COR-L47 (cell line): Measurements from ENCODE around the gene GPX4.

ENCODE experiments used
- DNase-seq: peaks from one replicate; lab custom pipeline; 2025; lab: John Stamatoyannopoulos, UW

The GPX4 gene

GRCh38 chr19:1084024-1084868 lies 19.5 kb upstream of the GPX4 start:
- no peak for DNase-seq

GRCh38 chr19:1085053-1085658 lies 18.6 kb upstream of the GPX4 start:
- no peak for DNase-seq

- no peak for DNase-seq
Measured at GRCh38 chr19:1085676-1086442, 17.9 kb upstream of the GPX4 start.

GRCh38 chr19:1086613-1087012 lies 17.2 kb upstream of the GPX4 start:
- no peak for DNase-seq

GRCh38 chr19:1087813-1088415 lies 15.9 kb upstream of the GPX4 start:
- no peak for DNase-seq

- no peak for DNase-seq
Measured at GRCh38 chr19:1088416-1089010, 15.3 kb upstream of the GPX4 start.

DNA sequence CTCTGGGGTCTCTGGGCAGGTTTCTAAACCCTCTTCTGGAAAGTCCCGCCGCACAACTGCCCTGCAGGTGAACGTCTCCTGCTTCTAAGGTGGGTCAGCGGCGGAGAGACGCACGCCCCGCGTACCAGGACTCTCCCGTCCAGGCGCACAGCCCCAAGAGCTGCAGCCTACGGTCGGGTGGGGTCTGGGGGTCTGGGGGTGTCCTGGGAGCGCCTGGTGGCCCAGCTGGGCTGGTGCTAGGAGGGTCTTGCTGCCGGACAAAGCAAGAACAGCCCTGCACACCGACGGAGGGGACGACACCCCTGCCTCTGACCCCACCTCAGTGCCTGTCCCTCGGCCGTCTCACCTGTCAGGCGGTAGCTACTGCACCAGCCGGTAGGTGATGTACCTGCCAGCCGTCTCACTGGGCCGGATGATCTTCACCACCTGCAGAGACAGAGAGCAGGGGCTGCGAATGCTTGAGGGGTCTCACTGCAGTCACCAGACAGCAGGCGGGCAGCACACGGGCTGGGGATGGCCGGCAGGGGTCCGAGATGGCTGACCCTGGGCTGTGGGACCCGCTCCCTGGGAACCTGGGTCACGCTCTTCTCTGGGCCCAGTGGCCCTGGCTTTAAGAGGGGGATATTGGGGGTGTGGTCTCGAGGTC lies 14.5 kb upstream of the GPX4 start:
- no peak for DNase-seq

DNA sequence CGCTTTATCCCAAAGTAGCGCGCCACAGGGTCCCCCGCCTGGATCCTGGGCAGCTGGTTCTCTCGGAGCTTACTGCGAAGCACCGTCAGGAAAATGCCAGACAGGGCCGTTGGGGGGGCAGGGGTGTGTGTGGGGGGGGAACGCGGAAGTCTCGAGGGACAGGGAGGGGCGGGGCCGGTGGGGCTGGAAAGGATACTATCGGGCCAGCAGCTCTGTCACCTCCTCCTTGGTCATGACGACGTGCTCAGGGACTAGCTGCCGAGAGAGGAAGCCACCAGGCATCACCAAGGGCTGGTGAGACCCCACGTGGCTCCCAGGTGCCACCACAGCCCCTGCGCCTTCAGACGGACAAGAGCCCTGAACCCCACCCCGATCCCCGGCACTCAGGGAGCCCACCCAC lies 13.9 kb upstream of the GPX4 start:
- DNase-seq = no peak

GRCh38 chr19:1090731-1091543 lies 12.9 kb upstream of the GPX4 start:
- no peak for DNase-seq

DNA sequence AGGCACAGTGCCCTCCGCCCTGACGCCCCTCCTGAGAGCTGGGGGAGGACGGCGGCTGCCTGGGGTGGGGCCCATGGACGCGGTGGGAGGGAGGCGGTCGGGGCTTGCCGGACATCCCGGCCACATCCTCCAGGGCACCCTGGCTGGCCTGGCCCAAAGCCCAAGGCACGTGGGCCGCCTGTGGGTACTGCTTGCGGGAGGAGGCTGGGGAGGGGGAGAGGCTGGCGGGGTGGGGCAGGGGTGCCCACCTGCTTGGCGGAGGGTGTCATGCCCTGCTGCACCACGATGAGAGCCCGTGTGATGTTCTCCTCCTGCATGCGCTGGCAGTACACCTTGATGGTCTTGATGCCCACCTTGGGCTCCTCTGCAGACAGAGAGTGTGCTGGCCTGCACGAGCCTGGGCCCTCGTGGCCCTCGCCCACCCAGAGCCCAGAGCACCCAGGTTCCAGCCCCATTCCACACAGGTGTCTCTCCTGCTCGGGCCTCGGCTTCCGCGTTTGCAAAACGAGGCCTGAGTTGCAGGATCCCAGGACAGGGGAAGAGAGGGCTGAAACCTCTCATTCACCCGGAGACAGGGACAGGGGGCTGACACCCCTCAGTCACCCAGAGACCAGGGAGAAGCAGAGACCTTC lies 12.1 kb upstream of the GPX4 start:
- no peak for DNase-seq

DNA sequence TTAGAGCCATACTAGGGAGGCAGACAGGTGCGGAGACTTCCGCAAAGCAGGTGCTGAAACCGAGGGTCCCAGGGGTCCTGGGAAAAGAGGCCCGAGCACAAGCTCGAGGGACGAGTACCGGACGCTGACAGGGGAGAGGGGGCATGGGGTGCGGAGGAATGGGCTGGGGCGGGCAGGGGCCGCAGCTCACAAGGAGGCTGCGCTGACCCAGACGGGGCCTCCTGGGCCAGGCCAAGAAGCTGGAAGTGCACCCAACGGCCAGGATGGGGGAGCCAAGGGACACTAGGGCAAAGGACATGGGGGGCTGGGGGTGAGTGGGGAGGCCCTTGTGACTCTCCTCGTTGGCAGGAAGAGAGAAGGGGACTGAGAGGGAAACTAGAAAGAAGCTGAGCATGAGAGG lies 10.5 kb upstream of the GPX4 start:
- DNase-seq = no peak

DNA sequence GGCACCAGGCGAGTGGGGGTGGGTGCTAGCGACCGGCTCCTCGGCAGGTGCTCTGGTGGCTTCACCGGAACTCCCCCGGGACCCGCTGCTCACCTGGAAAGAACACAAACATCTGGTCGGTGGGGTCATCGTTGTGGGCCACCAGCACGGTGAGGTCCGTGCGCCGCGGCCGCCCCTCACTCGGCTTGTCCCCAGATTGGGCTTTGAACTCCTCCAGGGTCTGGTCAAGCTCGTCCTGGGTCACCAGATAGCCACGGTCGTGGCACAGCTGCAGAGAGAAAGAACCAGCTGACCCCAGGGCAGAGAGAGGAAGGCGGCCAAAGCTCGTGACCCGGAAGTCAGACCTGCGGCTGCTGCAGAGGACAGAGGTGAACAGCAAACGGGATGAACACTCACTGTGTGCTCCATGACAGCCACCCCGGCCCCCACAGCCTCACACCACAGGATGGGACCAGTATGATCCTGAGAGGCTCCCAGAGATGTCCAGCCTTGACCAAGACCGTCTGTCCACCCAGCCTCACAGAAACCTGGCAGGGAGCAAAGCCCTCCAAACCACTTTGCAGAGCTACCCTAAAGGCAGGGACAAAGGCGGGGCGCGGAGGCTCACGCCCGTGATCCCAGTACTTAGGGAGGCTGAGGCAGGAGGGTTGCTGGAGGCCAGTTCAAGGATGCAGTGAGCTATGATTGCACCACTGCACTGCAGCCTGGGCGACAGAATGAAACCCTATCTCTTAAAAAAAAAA lies 9.8 kb upstream of the GPX4 start:
- no peak for DNase-seq

DNA sequence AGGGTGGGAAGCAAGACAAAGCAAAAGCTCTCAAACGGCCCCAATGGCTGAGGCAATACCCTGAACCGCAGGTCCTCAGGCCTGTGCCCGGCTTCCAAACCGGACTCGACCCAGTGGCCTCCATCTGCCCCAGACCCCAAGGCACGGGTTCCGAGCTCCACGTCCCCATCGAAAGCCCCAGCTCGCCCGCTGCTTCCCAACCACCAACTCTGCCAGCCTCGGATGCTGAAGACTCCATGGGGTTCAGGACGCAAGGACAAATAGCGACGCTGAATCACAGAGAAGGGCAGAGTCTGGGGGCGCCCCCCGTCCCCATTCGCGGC lies 9.2 kb upstream of the GPX4 start:
- no peak for DNase-seq

DNA sequence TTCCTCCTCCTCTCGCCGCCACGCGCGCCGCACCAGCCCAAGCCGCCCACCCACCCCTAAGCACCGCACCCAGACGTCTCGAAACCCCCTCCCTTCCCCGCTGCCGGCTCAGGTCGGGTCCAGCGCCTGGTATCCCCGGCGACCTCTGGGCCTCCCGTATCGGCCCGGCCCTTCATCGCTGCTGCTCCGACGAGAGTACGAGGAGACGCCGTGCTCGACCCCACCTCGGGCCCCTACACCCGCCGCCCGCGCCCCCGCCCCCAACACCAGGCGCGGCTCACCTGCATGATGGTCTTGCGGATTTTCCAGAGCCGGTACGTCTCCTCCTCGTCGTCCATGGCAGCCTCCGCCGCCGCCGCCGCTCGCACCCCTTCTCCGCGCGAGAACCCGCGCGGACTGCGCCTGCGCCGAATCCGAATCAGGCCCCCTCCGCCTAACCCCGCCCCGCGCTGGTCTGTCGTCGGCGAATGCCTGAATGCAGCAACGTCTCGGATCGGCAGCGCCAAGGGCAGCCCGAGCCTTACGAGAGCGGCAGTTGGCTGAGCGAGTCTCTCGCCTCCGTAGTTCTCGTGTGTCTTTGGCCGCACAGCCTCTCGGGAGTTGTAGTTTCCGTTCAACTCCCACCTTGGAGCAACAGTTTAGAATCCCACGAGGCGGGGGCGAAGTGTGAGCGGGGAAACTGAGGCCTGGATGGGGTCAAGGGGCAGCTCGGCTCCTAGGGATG lies 8.7 kb upstream of the GPX4 start, which contains the start of gene POLR2E:
Gene POLR2E (minus strand): TSS at position 398 of the 724 bp plus-strand sequence. CDS start 60 bp downstream, at position 338.
- peak; percentile 97 for DNase-seq

DNA sequence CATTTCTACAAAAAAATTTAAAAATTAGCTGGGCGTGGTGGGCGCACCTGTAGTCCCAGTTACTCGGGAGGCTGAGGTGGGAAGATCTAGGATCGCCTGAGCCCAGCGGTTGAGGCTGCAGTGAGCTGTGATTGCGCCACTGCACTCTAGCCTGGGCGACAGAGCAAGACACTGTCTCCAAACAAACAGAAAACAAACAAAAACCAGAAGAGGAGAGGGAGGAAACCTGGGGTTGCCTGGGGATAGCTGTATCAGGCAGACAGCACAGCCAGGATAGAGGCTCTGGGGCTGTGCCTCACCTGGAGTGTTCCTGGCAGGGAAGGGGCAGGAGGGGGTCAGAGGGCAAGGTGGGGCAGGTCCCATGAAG lies 6.0 kb upstream of the GPX4 start:
- no peak for DNase-seq

GRCh38 chr19:1098177-1099051 lies 5.4 kb upstream of the GPX4 start:
- DNase-seq = no peak

DNA sequence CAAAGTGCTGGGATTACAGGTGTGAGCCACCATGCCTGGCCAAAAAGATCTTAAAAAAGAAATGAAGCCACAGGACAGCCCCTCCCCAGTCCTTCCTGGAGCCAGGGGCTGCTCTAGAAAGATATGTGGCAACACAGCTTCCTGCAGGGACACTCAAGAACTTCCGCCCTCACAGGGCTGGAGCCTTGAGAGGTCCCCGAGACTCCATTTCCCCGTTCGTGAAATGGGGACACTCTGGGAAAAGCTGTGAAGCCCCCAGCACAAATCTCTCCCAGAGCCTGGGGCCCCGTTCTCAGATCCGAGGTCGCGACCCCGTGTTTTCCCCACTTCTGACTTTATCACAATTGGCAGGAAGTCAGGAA lies 2.5 kb upstream of the GPX4 start:
- no peak for DNase-seq
